Osteocyte (in vitro differentiated cells): ENCODE data around the gene COG7. TPM values are rescaled to one million over a fixed set of nuclear protein-coding genes. Genes with fewer than 3 reads are reported as not detected.
"Not testable (repeated sequence)": the region's sequence is repeated elsewhere in the genome, so short reads cannot be mapped to it uniquely, and the experiment has no call there.

Experiments
- DNase-seq: peaks from one replicate; pipeline ENCODE4 v3.0.0; 2021; ENCODE audit warnings: mixed read lengths; ENCODE audit not compliant: unreplicated experiment; ENCODE audit errors: extremely low spot score
- H3K27ac Mint-ChIP-seq: one replicate; pipeline ENCODE4 v1.8.0; 2021; ENCODE audit warnings: mild to moderate bottlenecking, mixed read lengths; ENCODE audit not compliant: unreplicated experiment
- H3K27me3 Mint-ChIP-seq: one replicate; pipeline ENCODE4 v1.8.0; 2021; ENCODE audit warnings: mixed read lengths; ENCODE audit not compliant: unreplicated experiment
- H3K36me3 Mint-ChIP-seq: one replicate; pipeline ENCODE4 v1.8.0; 2021; ENCODE audit warnings: mixed read lengths; ENCODE audit not compliant: unreplicated experiment
- H3K4me1 Mint-ChIP-seq: one replicate; pipeline ENCODE4 v1.8.0; 2021; ENCODE audit warnings: mixed read lengths; ENCODE audit not compliant: unreplicated experiment
- H3K4me3 Mint-ChIP-seq: one replicate; pipeline ENCODE4 v1.8.0; 2021; ENCODE audit warnings: mild to moderate bottlenecking, moderate library complexity, mixed read lengths; ENCODE audit not compliant: unreplicated experiment
- H3K9me3 Mint-ChIP-seq: one replicate; pipeline ENCODE4 v1.8.0; 2021; ENCODE audit warnings: mixed read lengths; ENCODE audit not compliant: unreplicated experiment
- CTCF ChIP-seq: fragments of 200-600 bp; sonication (generic); IDR thresholded peaks from 2 replicates; pipeline ENCODE4 v1.5.0; 2021; ENCODE audit warnings: antibody characterized with exemption, mild to moderate bottlenecking, moderate library complexity
- total RNA-seq: library from RNA; stranded (reverse); gene quantifications from 2 replicates; pipeline ENCODE4 v1.2.1, GENCODE V29; 2021

COG7 gene
- total RNA-seq, 1 donor from 2014 or later, result 25.4 TPM

- no peak overlapping the region for H3K27ac Mint-ChIP-seq
- H3K9me3 Mint-ChIP-seq, result no peaks in the 10 kb centered on the region
- no peak for TF ChIP-seq CTCF
- H3K4me3 Mint-ChIP-seq, result no peak overlapping the region
- H3K36me3 Mint-ChIP-seq, result no peaks in the 10 kb centered on the region
- no peak for DNase-seq
- H3K27me3 Mint-ChIP-seq, result peaks cover 2% of the 10 kb centered on the region
- H3K4me1 Mint-ChIP-seq, result no peaks in the 10 kb centered on the region
Observed at GRCh38 chr16:23382279-23382678, 70.7 kb downstream of the COG7 start.

DNA sequence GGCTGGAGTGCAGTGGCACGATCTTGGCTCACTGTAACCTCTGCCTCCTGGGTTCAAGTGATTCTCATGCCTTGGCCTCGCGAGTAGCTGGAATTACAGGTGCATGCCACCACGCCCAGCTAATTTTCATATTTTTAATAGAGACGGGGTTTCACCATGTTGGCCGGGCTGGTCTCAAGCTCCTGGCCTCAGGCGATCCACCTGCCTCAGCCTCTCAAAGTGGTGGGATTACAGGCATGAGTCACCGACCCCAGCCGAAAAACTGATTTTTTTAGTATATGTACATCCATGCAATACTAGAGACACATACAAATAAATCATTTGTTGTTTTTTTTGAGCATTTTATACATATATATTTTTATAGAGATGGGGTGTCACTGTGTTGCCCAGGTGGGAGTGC, 71.3 kb downstream of the COG7 start:
- DNase-seq, H3K9me3 Mint-ChIP-seq: not testable (repeated sequence)

DNA sequence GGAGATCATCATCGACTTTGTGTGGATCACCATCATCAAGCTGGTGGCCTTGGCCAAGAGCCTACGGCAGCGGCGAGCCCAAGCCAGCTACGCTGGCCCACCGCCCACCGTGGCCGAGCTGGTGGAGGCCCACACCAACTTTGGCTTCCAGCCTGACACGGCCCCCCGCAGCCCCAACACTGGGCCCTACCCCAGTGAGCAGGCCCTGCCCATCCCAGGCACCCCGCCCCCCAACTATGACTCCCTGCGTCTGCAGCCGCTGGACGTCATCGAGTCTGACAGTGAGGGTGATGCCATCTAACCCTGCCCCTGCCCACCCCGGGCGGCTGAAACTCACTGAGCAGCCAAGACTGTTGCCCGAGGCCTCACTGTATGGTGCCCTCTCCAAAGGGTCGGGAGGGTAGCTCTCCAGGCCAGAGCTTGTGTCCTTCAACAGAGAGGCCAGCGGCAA, 72.5 kb downstream of the COG7 start:
- TF ChIP-seq CTCF, result no peak
- no peak for DNase-seq
- Mint-ChIP-seq H3K27ac (no peak overlapping the region), H3K27me3 (peaks cover 2% of the 10 kb centered on the region), H3K4me3 (no peak overlapping the region), H3K9me3 (no peaks in the 10 kb centered on the region), H3K36me3 (no peaks in the 10 kb centered on the region), H3K4me1 (no peaks in the 10 kb centered on the region)

More for the DNA sequence above, 71.3 kb downstream of the COG7 start:
- not testable (repeated sequence) for H3K27me3 Mint-ChIP-seq, H3K36me3 Mint-ChIP-seq, H3K27ac Mint-ChIP-seq, H3K4me1 Mint-ChIP-seq, H3K4me3 Mint-ChIP-seq

DNA sequence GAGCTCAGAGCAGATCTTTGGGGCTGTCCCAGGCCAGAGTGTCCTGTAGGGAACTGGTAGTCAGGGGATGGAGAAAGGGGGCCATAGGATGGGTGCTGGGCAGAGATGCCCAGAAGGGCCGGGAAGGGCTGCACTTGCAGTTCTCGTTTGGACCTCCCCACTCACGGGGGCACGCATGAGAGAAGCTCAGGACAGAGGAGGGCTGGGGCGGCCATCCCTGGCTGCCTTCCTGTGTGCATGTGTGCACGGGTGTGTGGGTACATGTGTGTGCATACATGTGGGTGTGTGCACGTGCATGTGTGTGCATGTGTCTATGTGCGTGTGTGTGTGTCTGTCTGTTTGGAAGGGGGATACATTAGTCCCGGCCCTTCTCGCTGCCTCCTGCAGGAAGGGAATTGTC, 73.3 kb downstream of the COG7 start:
- Mint-ChIP-seq H3K4me1 (no peaks in the 10 kb centered on the region), H3K4me3 (no peak overlapping the region), H3K27me3 (peaks cover 2% of the 10 kb centered on the region), H3K27ac (no peak overlapping the region), H3K9me3 (no peaks in the 10 kb centered on the region), H3K36me3 (no peaks in the 10 kb centered on the region)
- no peak for DNase-seq
- no peak for TF ChIP-seq CTCF

DNA sequence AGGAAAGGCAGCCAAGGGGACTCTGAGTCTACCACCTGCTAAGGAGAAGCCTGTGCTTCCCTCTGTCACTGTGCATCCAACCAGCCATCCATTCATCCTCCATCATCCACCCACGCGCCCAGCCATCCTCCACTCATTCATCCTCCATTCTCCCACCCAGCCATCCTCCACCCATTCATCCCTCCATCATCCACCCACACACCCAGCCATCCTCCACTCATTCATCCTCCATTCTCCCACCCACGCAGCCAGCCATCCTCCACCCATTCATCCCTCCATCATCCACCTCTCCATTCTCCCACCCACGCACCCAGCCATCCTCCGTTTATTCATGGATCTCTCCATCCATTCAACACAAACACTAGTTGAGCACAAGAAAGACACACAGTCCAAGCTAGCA, 74.1 kb downstream of the COG7 start:
- DNase-seq, result no peak
- H3K4me1 Mint-ChIP-seq, result no peaks in the 10 kb centered on the region

More for the DNA sequence above, 74.1 kb downstream of the COG7 start:
- Mint-ChIP-seq H3K27ac (no peak overlapping the region), H3K9me3 (no peaks in the 10 kb centered on the region), H3K4me3 (no peak overlapping the region), H3K36me3 (no peaks in the 10 kb centered on the region), H3K27me3 (peaks cover 2% of the 10 kb centered on the region)
- no peak for TF ChIP-seq CTCF
